ENCODE results near the gene CCR9. TPM values are rescaled to one million over a fixed set of nuclear protein-coding genes. Genes with fewer than 3 reads are reported as not detected.

Gene CCR9
- polyA plus RNA-seq (2012; ENCODE audit: insufficient read length, low read depth) = not detected

GRCh38 chr3:45885979-45886705 is at the start of gene CCR9:
CCR9 (plus strand) TSS chr3:45886543; CDS start chr3:45894934, 8,391 bp downstream.
- TF ChIP-seq FOXP2 (optimal IDR thresholded peaks at IDR 0.05; ENCODE audit: borderline replicate concordance, extremely low read depth, extremely low read length, insufficient read depth) = no peak
- no peak for TF ChIP-seq POLR2AphosphoS5 (IDR thresholded peaks at IDR 0.05; ENCODE audit: low read depth, low read length)
- TF ChIP-seq REST (IDR thresholded peaks at IDR 0.05; ENCODE audit: insufficient read depth in 1 of 2, low read depth in 2 of 2, low read length in 2 of 2) = no peak
- no peak for TF ChIP-seq TAF1 (IDR thresholded peaks at IDR 0.05; ENCODE audit: borderline replicate concordance, insufficient read depth, low read length)
- TF ChIP-seq SIN3A (IDR thresholded peaks at IDR 0.05; ENCODE audit: borderline replicate concordance, insufficient read depth, low read length) = no peak

GRCh38 chr3:45838466-45838865 is 47.9 kb upstream of the CCR9 start:
- no peak for TF ChIP-seq TAF1 (IDR thresholded peaks at IDR 0.05; ENCODE audit: borderline replicate concordance, insufficient read depth, low read length)
- no peak for TF ChIP-seq REST (IDR thresholded peaks at IDR 0.05; ENCODE audit: insufficient read depth in 1 of 2, low read depth in 2 of 2, low read length in 2 of 2)
- no peak for TF ChIP-seq POLR2AphosphoS5 (IDR thresholded peaks at IDR 0.05; ENCODE audit: low read depth, low read length)
- TF ChIP-seq SIN3A (IDR thresholded peaks at IDR 0.05; ENCODE audit: borderline replicate concordance, insufficient read depth, low read length) = no peak
- no peak for TF ChIP-seq FOXP2 (optimal IDR thresholded peaks at IDR 0.05; ENCODE audit: borderline replicate concordance, extremely low read depth, extremely low read length, insufficient read depth)

GRCh38 chr3:45841420-45841756 is 45.0 kb upstream of the CCR9 start:
- TF ChIP-seq REST (IDR thresholded peaks at IDR 0.05; ENCODE audit: insufficient read depth in 1 of 2, low read depth in 2 of 2, low read length in 2 of 2) = no peak

- TF ChIP-seq SIN3A (IDR thresholded peaks at IDR 0.05; ENCODE audit: borderline replicate concordance, insufficient read depth, low read length) = peak; percentile 99
- no peak for TF ChIP-seq TAF1 (IDR thresholded peaks at IDR 0.05; ENCODE audit: borderline replicate concordance, insufficient read depth, low read length)
- TF ChIP-seq FOXP2 (optimal IDR thresholded peaks at IDR 0.05; ENCODE audit: borderline replicate concordance, extremely low read depth, extremely low read length, insufficient read depth) = no peak
These were observed 44.4 kb upstream of the CCR9 start, which contains the start of gene LZTFL1 for GRCh38 chr3:45841757-45842491. LZTFL1 (minus strand) TSS chr3:45842119; CDS start chr3:45841991, 128 bp downstream.

- TF ChIP-seq FOXP2 (optimal IDR thresholded peaks at IDR 0.05; ENCODE audit: borderline replicate concordance, extremely low read depth, extremely low read length, insufficient read depth) (no peak), POLR2AphosphoS5 (IDR thresholded peaks at IDR 0.05; ENCODE audit: low read depth, low read length) (no peak), SIN3A (IDR thresholded peaks at IDR 0.05; ENCODE audit: borderline replicate concordance, insufficient read depth, low read length) (no peak), REST (IDR thresholded peaks at IDR 0.05; ENCODE audit: insufficient read depth in 1 of 2, low read depth in 2 of 2, low read length in 2 of 2) (no peak), TAF1 (IDR thresholded peaks at IDR 0.05; ENCODE audit: borderline replicate concordance, insufficient read depth, low read length) (no peak)
These were observed 43.3 kb upstream of the CCR9 start for GRCh38 chr3:45842851-45843625.
